Inflammatory macrophage treated with lipopolysaccharide for 4 hours (primary cell): Measurements from ENCODE around the gene TCHP.

Source experiments
- DNase-seq: peaks from one replicate; pipeline ENCODE4 v3.0.0-alpha.2; 2020

TCHP gene

DNA sequence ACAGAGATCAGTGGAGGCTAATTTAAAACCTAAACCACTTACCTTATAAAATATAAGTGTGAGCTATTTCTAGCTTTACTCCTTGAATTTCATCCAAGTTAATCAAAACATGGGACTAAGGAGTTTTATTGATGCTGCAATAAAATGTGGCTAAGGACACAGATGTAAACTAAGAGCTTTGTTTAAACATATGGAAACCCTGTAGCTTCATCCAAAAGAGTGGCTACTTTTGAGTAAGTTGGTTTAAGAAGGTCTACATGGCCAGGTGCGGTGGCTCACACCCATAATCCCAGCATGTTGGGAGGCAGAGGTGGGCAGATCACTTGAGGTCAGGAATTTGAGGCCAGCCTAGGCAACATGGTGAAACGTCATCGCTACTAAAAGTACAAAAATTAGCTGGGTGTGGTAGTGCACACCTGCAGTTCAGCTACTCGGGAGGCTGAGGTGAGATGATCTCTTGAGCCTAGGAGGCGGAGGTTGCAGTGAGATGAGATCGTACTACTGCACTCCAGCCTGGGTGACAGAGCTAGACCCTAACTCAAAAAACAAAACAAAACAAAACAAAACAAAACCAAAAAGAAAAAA, 40.4 kb downstream of the TCHP start:
- no peak for DNase-seq

DNA sequence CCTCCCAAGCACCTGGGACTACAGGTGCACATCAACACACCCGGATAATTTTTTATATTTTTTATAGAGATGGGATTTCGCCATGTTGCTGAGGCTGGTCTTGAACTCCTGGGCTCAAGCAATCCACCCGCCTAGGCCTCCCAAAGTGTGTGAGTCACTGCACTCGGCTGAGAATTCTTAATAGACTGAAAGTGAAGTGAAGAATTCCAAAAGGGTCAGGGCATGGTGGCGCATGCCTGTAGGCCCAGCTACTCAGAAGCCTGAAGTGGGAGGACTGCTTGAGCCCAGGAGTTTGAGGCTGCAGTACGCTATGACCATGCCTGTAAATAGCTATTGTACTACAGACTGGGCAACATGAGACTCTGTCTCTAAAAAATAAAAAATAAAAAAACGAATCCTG, 43.7 kb downstream of the TCHP start:
- no peak for DNase-seq

DNA sequence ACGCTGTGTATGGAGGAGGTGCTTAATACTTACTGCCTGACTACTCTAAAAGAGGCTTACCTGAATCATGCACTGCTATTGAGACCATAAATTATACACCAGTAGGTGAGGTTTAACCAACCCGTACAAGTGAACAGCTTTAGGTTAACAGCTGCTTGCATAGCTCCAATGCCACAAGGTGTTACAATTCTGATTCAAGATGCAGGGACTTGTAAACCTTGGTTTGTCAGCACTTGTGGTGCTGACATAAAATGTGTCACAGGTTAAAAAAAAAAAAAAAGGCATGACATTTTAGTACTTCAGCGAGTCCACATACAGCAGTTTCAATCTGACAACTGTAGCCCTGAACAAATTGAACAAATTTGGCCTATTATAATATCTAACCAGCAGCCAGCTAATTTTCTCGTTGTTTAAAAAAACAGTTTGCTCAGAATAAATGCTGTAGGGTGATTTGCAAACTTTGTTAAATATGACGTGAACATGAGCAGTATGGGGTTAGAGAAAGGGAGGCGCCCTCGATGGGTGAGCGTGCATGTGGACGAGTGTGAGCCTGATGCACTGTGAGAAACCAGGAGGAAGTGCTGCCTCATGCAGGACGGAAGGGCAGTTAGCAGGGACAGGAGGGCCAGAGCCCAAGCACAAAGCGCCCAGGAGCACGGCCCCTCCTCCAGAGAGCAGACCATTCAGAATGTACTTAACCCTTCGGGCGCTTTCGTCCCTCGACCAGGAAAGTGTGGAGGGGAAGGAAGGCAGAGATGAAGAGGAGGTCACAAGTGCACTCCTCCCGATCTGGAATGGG, 44.7 kb downstream of the TCHP start:
- DNase-seq: peak; percentile 21

DNA sequence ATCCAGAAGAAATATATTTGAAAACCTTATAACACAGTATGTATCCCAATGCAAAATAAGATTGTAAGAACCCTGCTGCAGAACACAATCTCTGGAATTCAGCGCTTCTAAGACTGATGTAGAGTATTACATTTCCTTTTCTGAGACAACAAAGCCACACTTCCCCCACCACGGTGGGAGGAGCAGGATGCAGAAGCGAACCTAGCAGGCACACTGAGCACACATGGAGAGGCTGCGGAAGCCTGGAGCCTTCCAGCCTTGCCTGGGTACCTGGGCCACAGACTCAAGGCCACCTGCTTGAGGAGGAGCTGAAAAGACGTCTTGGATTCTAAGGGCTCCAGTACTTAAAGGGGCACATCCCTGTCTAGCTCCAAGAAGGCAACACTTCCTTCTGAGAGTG, 46.4 kb downstream of the TCHP start:
- DNase-seq: peak; percentile 59

GRCh38 chr12:109946913-109947312, 46.8 kb downstream of the TCHP start:
- DNase-seq: no peak

- peak; percentile 72 for DNase-seq
Observed at GRCh38 chr12:109947521-109947920, 47.4 kb downstream of the TCHP start.

GRCh38 chr12:109948368-109948767, 48.3 kb downstream of the TCHP start:
- no peak for DNase-seq

DNA sequence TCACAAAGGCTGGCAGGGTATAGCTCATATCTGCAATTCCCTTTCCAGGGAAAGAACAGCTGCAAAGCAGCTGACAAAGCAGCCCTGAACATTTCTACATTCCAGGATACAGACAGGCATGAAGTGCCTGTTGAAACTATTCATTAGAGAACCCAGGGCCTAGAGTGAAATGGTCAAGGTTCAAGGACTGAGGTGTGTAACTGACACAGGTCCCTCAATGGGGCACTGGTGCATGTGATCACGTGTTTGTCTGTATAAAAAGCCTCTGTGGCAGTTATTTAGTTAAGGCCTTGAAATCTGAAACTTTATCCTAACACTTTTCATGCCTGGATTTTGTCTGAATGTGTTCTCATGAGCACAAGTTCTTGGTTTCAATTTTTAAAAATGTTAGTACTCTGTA, 49.0 kb downstream of the TCHP start:
- no peak for DNase-seq

GRCh38 chr12:109950625-109951024, 50.6 kb downstream of the TCHP start:
- DNase-seq: no peak

DNA sequence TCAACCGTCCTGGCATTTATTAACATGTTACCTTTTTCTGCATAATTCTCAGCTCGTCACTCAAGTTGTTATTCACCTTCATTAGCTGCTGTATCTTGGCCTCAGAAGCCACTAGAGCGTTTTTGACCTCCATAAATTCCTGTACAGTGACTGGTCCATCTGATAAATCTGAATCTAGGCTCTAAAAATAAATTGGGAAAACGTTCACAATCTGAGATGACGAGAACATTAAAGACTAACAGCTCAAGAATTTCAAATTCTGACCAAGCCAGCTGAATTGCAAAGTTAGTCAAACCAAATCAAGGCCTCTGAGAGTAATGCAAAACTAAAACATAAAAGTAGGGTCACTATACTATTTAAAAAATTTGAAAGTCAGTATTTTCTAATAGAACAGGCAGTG, 51.1 kb downstream of the TCHP start:
- no peak for DNase-seq

DNA sequence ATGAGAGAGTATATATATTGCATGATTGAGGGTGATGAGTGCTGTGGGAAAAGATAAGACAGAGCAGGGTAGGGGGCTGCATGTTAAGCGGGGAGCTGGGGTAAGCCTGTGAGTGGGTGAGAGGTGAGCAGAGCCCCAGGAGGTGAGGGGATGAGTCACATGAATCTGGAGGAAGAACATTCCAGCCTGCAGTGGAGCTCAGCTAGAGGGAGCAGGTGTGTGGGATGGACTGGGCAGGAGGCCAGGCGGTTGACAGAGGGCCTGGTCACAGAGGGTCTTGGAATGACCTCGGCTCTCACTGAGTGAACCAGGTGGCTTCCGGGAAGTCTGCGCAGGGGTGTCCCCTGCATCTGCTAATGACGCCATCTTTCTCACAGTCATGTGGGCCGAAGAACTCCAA, 51.7 kb downstream of the TCHP start:
- DNase-seq: no peak

GRCh38 chr12:109952160-109952858, 52.2 kb downstream of the TCHP start:
- DNase-seq: peak; percentile 92

DNA sequence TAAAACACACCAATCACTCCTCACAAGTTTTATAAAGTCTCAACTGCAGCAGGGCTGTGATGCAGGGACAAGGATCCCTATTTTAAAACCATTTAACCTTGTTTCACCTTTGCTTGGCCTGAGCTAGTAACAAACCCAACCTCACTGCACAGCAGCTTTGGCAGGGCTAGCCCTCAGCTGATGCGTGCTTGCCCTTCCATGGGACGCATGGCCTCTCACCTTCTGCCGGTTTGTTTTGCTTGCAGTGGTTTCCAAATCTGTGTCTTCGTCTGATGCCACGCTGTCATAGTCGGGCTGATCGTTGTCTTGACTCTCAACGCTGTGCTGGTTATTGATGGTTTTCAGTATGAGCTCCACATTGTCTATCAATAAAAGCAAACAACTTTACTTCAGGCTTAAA, 52.8 kb downstream of the TCHP start:
- no peak for DNase-seq

- DNase-seq: no peak
Observed at GRCh38 chr12:109953656-109954055, 53.6 kb downstream of the TCHP start.

GRCh38 chr12:109958374-109958773, 58.3 kb downstream of the TCHP start:
- no peak for DNase-seq

DNA sequence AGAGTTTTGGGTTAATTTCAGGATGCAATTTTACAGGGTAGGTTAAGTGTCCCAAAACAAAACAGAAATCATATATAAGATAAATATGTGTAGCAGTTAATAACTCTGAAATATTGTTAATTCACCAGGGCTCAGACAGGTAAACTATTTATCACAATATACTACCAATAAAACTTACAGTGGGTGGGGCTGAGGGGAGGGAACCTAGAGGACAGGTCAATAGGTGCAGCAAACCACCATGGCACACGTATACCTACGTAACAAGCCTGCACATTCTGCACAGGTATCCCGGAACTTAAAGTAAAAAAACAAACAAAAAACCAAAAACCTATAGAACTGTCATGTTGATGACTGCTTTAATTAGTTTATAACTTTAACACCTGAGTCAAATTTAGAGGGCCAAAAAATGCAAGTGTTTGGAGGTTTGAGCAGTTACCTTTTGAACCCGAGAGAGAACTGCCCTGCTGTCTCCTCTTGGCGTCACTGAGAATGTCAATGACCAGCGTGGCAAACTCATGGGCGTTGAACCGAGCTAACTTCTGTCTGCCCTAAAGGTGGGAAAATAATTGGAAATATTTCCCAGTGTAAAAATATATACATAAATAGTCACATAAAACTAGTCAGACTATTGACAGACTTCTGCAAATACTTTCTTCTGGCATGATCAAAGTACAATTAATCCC, 59.5 kb downstream of the TCHP start:
- no peak for DNase-seq

DNA sequence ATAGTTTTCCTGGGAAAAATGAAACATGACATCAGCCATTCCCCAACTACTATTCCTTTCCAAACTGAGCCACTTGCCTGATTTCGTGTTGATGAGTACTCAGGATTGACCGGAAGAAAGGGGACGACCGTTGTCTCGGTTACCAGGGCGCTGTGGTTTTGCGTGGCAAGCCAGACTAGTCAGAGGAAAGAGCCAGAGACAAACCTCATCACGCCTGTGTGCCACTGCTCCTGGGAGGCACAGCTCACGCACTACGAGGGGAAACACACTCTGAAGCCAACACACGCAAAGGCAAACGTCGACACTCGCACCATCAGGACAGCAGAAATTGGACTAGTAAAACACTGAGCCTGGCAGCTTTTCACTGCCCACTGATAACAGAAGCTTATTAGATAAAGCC, 61.1 kb downstream of the TCHP start:
- DNase-seq: no peak

DNA sequence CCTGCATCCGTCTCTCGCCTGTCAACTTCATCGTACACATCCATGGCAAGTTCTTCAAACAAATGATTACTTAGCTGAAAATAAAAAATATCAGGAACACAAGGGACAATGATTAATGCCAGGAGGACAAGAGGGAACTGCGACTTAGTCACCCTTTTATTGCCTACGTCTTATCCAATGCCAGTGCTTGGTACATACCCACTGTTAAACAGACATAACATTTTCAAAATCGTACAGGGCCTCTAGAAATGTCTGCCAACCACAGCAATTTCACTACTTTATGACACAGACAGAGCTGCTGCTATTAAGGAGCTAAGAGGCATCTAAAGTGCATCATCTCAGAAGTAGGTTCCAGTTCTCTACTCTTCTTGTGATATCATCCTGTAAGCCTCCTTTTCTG, 61.5 kb downstream of the TCHP start:
- DNase-seq: no peak

DNA sequence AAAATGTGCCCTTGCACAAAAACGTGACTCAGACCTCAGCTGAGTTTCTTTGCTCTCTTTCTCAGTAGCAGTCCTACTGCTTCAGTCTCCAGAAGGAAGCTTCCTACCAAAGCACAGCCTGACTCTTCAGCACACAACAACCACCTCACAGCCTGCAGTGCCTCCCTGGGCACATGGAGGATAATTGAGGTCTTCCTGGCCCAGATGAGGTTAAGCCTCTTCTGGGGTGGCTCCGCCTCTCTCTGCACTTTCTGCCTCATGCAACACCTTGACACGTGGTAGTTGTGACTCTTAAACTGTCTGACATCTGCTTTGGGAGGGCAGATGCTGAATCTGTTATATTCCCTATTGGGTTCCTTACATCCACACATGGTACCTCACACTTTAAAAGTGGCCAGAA, 62.3 kb downstream of the TCHP start:
- no peak for DNase-seq

DNA sequence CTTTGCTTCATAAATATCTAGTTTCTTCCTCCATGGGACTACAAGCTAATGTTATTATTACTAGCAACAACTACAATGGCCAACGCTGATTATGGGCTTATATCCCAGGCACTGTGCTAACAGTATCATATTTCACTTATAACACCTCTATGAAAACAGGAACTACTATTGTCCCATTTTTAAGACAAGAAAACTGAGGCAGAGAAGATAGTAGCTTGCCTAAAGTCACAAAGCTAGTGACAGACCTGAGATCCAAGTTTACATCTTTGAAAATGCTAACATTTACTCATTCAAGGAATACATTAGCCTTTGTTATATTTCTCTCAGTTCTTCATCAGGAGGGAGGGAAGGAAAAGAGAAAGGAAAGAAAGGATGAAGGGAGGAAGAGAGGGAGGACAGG, 63.3 kb downstream of the TCHP start:
- no peak for DNase-seq

DNA sequence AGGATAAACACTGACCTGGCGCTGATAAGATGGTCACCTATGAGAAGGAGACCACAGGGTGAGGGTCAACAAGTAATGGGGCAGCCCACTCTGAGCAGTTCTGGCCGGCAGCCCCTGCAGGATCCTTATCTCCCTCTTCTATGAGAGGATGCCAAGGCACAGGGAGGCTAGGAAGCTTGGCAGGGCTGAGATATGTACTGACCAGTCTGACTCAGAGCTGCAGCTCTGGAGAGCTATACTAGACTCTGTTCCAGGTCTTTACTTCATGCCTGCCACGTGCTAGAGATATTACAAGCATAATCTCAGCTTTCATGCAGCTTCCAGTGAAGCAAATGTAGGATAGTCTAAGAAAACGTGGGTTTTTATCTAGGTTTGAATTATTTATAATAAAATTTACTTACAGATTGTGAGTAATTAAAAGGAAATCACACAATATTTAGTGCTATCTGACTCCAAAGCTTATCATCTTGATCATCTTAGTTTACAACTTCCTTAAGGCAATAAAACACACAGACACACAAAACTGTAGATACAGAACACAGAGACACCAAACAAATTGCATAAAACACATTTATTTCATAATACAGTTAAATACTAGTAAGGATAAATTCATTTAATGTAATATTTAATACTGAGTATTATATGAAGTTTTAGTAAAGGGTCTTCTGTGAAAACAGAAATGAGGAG, 63.8 kb downstream of the TCHP start:
- no peak for DNase-seq

- DNase-seq: no peak
Observed at GRCh38 chr12:109966546-109966945, 66.5 kb downstream of the TCHP start.

GRCh38 chr12:109967383-109968031, 67.4 kb downstream of the TCHP start:
- DNase-seq: no peak
